ENCODE results near the gene NPTXR. TPM values are rescaled to one million over a fixed set of nuclear protein-coding genes. Genes with fewer than 3 reads are reported as not detected.

Gene NPTXR
- total RNA-seq, 1 donor from 2014 or later = 1.7 TPM

- Mint-ChIP-seq H3K4me1 (ENCODE audit: low read depth) (peaks cover 8% of the 10 kb centered on the region), H3K27me3 (ENCODE audit: low read depth) (no peaks in the 10 kb centered on the region), H3K9me3 (no peaks in the 10 kb centered on the region), H3K36me3 (ENCODE audit: low read depth) (no peaks in the 10 kb centered on the region), H3K4me3 (ENCODE audit: low read depth) (no peak overlapping the region), H3K27ac (no peak overlapping the region)
- DNase-seq (ENCODE audit: low spot score) = no peak
- intact Hi-C loops (cut with micrococcal nuclease) = loop anchor here (5.0 kb wide), 1 partner anchor 32 kb away; the partner anchor contains the start of gene SUN2
Observed at GRCh38 chr22:38789606-38790005, 54.2 kb downstream of the NPTXR start.

- Mint-ChIP-seq H3K27me3 (ENCODE audit: low read depth) (no peaks in the 10 kb centered on the region), H3K4me1 (ENCODE audit: low read depth) (peaks cover 6% of the 10 kb centered on the region), H3K4me3 (ENCODE audit: low read depth) (no peak overlapping the region), H3K36me3 (ENCODE audit: low read depth) (no peaks in the 10 kb centered on the region), H3K9me3 (no peaks in the 10 kb centered on the region), H3K27ac (no peak overlapping the region)
- no peak for DNase-seq (ENCODE audit: low spot score)
- intact Hi-C loops (cut with micrococcal nuclease) = no loop called here
Observed at GRCh38 chr22:38788846-38789245, 55.0 kb downstream of the NPTXR start.

- Mint-ChIP-seq H3K9me3 (no peaks in the 10 kb centered on the region), H3K4me3 (ENCODE audit: low read depth) (no peak overlapping the region), H3K27me3 (ENCODE audit: low read depth) (no peaks in the 10 kb centered on the region), H3K36me3 (ENCODE audit: low read depth) (no peaks in the 10 kb centered on the region), H3K27ac (no peak overlapping the region), H3K4me1 (ENCODE audit: low read depth) (peaks cover 4% of the 10 kb centered on the region)
- no peak for DNase-seq (ENCODE audit: low spot score)
- intact Hi-C loops (cut with micrococcal nuclease) = no loop called here
Observed at GRCh38 chr22:38788021-38788816, 55.6 kb downstream of the NPTXR start.

GRCh38 chr22:38786631-38787030, 57.2 kb downstream of the NPTXR start:
- intact Hi-C loops (cut with micrococcal nuclease) = no loop called here
- H3K9me3 Mint-ChIP-seq = no peaks in the 10 kb centered on the region
- no peak overlapping the region for H3K27ac Mint-ChIP-seq
- DNase-seq (ENCODE audit: low spot score) = no peak
- no peaks in the 10 kb centered on the region for H3K27me3 Mint-ChIP-seq (ENCODE audit: low read depth)
- H3K4me3 Mint-ChIP-seq (ENCODE audit: low read depth) = no peak overlapping the region
- no peaks in the 10 kb centered on the region for H3K36me3 Mint-ChIP-seq (ENCODE audit: low read depth)
- H3K4me1 Mint-ChIP-seq (ENCODE audit: low read depth) = no peaks in the 10 kb centered on the region

GRCh38 chr22:38784856-38785255, 59.0 kb downstream of the NPTXR start:
- intact Hi-C loops (cut with micrococcal nuclease) = no loop called here
- no peak overlapping the region for H3K27ac Mint-ChIP-seq

GRCh38 chr22:38784035-38784434, 59.8 kb downstream of the NPTXR start:
- Mint-ChIP-seq H3K27ac (no peak overlapping the region), H3K4me1 (ENCODE audit: low read depth) (no peaks in the 10 kb centered on the region), H3K4me3 (ENCODE audit: low read depth) (no peak overlapping the region), H3K36me3 (ENCODE audit: low read depth) (no peaks in the 10 kb centered on the region), H3K9me3 (no peaks in the 10 kb centered on the region), H3K27me3 (ENCODE audit: low read depth) (no peaks in the 10 kb centered on the region)
- intact Hi-C loops (cut with micrococcal nuclease) = no loop called here
- no peak for DNase-seq (ENCODE audit: low spot score)

More at GRCh38 chr22:38784856-38785255, 59.0 kb downstream of the NPTXR start:
- Mint-ChIP-seq H3K9me3 (no peaks in the 10 kb centered on the region), H3K4me1 (ENCODE audit: low read depth) (no peaks in the 10 kb centered on the region), H3K27me3 (ENCODE audit: low read depth) (no peaks in the 10 kb centered on the region), H3K4me3 (ENCODE audit: low read depth) (no peak overlapping the region), H3K36me3 (ENCODE audit: low read depth) (no peaks in the 10 kb centered on the region)
- no peak for DNase-seq (ENCODE audit: low spot score)

- Mint-ChIP-seq H3K27ac (no peak overlapping the region), H3K9me3 (no peaks in the 10 kb centered on the region), H3K4me3 (ENCODE audit: low read depth) (no peak overlapping the region), H3K27me3 (ENCODE audit: low read depth) (no peaks in the 10 kb centered on the region), H3K4me1 (ENCODE audit: low read depth) (no peaks in the 10 kb centered on the region), H3K36me3 (ENCODE audit: low read depth) (no peaks in the 10 kb centered on the region)
- no peak for DNase-seq (ENCODE audit: low spot score)
- intact Hi-C loops (cut with micrococcal nuclease) = no loop called here
Observed at GRCh38 chr22:38783095-38783615, 60.7 kb downstream of the NPTXR start.

GRCh38 chr22:38782402-38783094, 61.3 kb downstream of the NPTXR start:
- Mint-ChIP-seq H3K27me3 (ENCODE audit: low read depth) (no peaks in the 10 kb centered on the region), H3K27ac (no peak overlapping the region), H3K4me1 (ENCODE audit: low read depth) (no peaks in the 10 kb centered on the region), H3K4me3 (ENCODE audit: low read depth) (no peak overlapping the region), H3K9me3 (no peaks in the 10 kb centered on the region), H3K36me3 (ENCODE audit: low read depth) (no peaks in the 10 kb centered on the region)
- DNase-seq (ENCODE audit: low spot score) = no peak
- intact Hi-C loops (cut with micrococcal nuclease) = no loop called here

- no peak for DNase-seq (ENCODE audit: low spot score)
- H3K27ac Mint-ChIP-seq = no peak overlapping the region
- no peaks in the 10 kb centered on the region for H3K27me3 Mint-ChIP-seq (ENCODE audit: low read depth)
- no peaks in the 10 kb centered on the region for H3K4me1 Mint-ChIP-seq (ENCODE audit: low read depth)
- no peak overlapping the region for H3K4me3 Mint-ChIP-seq (ENCODE audit: low read depth)
- intact Hi-C loops (cut with micrococcal nuclease) = no loop called here
- no peaks in the 10 kb centered on the region for H3K9me3 Mint-ChIP-seq
- H3K36me3 Mint-ChIP-seq (ENCODE audit: low read depth) = no peaks in the 10 kb centered on the region
Observed at GRCh38 chr22:38781033-38781432, 62.8 kb downstream of the NPTXR start.

GRCh38 chr22:38777087-38777671, 66.6 kb downstream of the NPTXR start:
- Mint-ChIP-seq H3K9me3 (no peaks in the 10 kb centered on the region), H3K27ac (no peak overlapping the region), H3K4me1 (ENCODE audit: low read depth) (no peaks in the 10 kb centered on the region), H3K36me3 (ENCODE audit: low read depth) (no peaks in the 10 kb centered on the region), H3K27me3 (ENCODE audit: low read depth) (no peaks in the 10 kb centered on the region), H3K4me3 (ENCODE audit: low read depth) (no peak overlapping the region)
- intact Hi-C loops (cut with micrococcal nuclease) = no loop called here
- no peak for DNase-seq (ENCODE audit: low spot score)

- Mint-ChIP-seq H3K4me3 (ENCODE audit: low read depth) (no peak overlapping the region), H3K27me3 (ENCODE audit: low read depth) (no peaks in the 10 kb centered on the region), H3K27ac (no peak overlapping the region), H3K4me1 (ENCODE audit: low read depth) (no peaks in the 10 kb centered on the region), H3K9me3 (no peaks in the 10 kb centered on the region), H3K36me3 (ENCODE audit: low read depth) (no peaks in the 10 kb centered on the region)
- DNase-seq (ENCODE audit: low spot score) = no peak
- intact Hi-C loops (cut with micrococcal nuclease) = no loop called here
Observed at GRCh38 chr22:38776086-38776485, 67.7 kb downstream of the NPTXR start.

GRCh38 chr22:38775656-38776055, 68.2 kb downstream of the NPTXR start:
- H3K4me3 Mint-ChIP-seq (ENCODE audit: low read depth) = no peak overlapping the region
- H3K27ac Mint-ChIP-seq = no peak overlapping the region
- no peaks in the 10 kb centered on the region for H3K4me1 Mint-ChIP-seq (ENCODE audit: low read depth)
- H3K9me3 Mint-ChIP-seq = no peaks in the 10 kb centered on the region
- DNase-seq (ENCODE audit: low spot score) = no peak
- intact Hi-C loops (cut with micrococcal nuclease) = no loop called here
- no peaks in the 10 kb centered on the region for H3K27me3 Mint-ChIP-seq (ENCODE audit: low read depth)
- no peaks in the 10 kb centered on the region for H3K36me3 Mint-ChIP-seq (ENCODE audit: low read depth)

All from activated T-helper 2 cell treated with anti-CD3 and anti-CD28 coated beads, Interferon-gamma antibody, Interleukin-2, Interleukin-4, amounts not matched to agents 10 μg/mL and 5 μg/mL and 100 μg/mL, durations not matched to agents 14 hours and 24 hours and 36 hours (primary cell).